HPDE6-E6E7 (cell line): ENCODE results near the gene TMEM120B.

Source experiments
- DNase-seq: peaks from one replicate; pipeline ENCODE4 v3.0.0; 2011; ENCODE audit warnings: missing footprints; ENCODE audit errors: extremely low spot score

The TMEM120B gene

GRCh38 chr12:121804417-121805111 is 92.0 kb downstream of the TMEM120B start:
- DNase-seq = no peak

- no peak for DNase-seq
These were observed 92.8 kb downstream of the TMEM120B start for GRCh38 chr12:121805171-121806008.

DNA sequence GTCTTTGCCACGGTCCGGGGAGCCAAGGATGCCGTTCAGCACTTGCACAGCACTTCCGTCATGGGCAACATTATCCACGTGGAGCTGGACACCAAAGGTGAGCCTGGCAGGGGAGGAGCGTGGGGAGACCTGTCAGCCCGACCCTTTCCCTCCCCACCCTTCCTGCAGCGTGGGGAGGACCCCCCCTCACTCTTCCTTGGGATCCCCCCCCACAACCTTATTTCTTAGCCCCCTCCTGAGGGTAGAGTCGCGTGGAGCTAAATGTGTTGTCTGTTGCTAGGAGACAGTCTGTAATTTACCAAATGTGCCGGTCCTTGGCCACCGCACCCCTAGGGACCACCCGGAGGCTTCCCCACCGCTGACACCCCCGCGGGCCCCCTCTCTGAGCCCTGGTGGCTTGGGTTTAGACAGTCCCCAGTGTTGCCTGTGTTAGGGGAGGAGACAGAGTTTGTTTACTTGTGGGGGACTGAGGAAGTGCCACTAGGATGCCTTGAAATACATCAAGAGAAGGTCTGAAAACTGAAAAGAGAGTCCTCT is 93.5 kb downstream of the TMEM120B start:
- DNase-seq = no peak

DNA sequence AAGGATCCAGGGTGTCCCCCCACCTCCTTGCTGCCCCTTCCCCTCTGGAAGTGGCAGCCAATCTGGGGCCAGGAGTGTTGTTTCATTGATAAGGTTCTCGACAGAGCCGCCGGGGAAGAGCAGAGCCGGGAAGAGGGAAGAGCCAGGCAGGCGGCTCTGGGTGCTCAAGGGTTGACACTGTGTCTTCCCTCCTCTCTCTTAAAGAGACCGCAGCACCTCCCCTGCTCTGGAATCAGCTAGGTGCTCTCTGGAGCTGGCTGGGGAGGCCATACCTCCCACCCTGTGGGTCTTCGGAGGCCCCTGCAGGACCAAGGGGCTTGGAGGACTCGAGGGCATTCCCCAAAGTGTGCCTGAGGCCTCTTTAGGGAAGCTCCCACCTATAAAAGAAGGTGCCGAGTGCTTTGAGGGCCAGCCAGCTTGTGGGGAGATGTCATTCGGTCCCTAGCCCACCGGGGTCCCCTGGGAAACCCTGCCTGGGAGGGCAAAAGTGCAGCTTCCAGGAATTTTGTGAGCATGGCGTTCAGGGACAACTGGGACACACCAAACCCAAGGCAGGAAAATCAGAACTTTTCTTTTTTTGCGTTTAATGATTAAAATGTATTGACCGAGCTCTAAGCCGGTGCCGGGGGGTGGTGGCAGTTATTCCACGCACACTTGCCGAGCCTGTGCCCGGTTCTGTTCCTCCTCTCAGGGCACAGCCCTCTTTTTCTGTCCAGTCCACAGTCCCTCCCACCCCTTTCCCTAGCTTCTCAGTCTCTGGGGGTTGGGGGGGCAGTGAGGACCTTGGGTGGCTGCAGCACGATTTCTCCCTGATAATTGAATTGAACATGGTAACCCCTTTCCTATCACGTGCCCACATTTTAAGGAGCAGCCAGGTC is 94.2 kb downstream of the TMEM120B start:
- DNase-seq = no peak

GRCh38 chr12:121807642-121808347 is 95.2 kb downstream of the TMEM120B start:
- DNase-seq = no peak

- DNase-seq = no peak
These were observed 96.1 kb downstream of the TMEM120B start for GRCh38 chr12:121808623-121809022.

DNA sequence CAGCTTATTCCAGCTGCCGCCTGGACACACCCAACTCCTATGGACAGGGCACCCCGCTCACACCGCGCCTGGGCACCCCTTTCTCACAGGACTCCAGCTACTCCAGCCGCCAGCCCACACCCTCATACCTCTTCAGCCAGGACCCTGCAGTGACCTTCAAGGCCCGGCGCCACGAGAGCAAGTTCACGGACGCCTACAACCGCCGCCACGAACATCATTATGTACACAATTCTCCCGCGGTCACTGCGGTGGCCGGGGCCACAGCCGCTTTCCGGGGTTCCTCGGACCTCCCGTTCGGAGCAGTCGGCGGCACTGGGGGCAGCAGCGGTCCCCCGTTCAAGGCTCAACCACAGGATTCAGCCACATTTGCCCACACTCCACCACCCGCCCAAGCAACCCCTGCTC is 97.2 kb downstream of the TMEM120B start:
- no peak for DNase-seq

DNA sequence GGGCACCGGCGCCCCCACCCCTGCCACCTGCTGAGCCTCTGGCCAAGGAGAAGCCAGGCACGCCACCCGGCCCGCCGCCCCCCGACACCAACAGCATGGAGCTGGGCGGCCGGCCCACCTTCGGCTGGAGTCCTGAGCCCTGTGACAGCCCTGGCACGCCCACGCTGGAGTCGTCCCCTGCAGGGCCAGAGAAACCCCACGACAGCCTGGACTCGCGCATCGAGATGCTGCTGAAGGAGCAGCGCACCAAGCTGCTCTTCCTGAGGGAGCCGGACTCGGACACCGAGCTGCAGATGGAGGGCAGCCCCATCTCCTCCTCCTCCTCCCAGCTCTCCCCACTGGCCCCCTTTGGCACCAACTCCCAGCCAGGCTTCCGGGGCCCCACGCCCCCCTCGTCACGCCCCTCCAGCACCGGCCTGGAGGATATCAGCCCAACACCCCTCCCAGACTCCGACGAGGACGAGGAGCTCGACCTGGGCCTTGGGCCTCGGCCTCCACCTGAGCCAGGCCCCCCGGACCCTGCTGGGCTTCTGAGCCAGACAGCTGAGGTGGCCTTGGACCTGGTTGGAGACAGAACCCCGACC is 97.8 kb downstream of the TMEM120B start:
- no peak for DNase-seq

GRCh38 chr12:121810833-121811433 is 98.4 kb downstream of the TMEM120B start:
- DNase-seq = no peak

DNA sequence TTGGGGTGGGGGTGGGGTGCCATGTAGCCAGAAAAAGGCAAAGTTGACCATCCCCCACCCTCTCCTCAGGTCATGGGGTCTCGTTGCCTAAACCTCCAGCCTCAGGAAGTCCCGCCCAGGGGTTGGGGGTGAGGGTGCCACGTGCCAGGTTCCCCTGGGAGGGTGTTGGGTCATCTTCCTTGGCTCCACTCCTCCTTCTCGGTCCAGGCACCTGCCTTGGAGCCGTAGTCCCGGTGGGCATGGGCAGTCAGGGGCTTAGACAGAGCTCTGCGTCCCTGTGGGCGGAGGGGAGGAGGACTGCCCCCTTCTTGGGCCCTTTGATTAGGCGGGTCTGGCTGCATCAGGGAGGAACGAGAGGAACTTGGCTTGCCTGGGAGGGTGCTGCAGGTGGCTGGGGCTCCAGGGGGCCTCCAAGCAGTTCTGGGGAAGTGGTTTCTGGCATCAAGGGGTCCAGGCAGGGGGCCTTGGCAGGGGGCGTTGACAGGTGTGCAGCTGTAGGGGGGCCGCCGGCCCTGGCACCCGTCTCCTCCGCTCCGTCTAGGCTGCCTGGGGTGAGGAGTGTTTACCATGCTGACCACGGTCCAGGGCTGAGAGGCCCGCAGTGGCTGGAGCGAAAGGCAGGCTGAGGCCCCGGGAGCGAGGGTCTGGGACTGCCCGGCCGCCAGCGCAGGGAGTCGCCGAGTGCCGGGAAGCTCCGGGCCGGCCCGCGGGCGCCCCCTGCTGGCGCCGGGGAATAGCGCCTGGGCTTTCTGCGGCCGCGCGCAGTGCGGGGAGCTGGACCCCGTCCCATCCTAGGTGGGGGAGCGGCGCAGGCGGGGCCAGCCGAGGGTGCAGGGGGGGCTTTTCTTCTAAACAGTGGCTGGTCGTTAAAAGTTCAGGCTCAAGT is 99.1 kb downstream of the TMEM120B start:
- DNase-seq = no peak

- no peak for DNase-seq
These were observed 99.8 kb downstream of the TMEM120B start for GRCh38 chr12:121812320-121812871.

GRCh38 chr12:121812921-121813896 is 100.7 kb downstream of the TMEM120B start:
- no peak for DNase-seq

DNA sequence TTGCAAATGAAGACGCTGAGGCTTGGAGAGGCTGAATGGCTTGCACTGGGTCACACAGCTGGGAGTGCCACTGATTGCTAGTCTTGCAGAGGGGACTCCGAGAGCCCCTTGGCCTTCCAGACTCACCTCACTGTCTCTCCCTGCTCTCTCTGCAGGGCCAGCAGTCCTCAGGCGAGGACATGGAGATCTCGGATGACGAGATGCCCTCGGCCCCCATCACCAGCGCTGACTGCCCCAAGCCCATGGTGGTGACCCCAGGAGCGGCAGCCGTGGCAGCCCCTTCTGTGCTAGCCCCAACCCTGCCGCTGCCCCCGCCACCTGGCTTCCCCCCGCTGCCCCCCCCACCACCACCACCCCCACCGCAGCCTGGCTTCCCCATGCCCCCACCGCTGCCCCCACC is 101.4 kb downstream of the TMEM120B start:
- DNase-seq = no peak

GRCh38 chr12:121814429-121815119 is 102.0 kb downstream of the TMEM120B start:
- DNase-seq = no peak

GRCh38 chr12:121815263-121815662 is 102.7 kb downstream of the TMEM120B start:
- DNase-seq = no peak

DNA sequence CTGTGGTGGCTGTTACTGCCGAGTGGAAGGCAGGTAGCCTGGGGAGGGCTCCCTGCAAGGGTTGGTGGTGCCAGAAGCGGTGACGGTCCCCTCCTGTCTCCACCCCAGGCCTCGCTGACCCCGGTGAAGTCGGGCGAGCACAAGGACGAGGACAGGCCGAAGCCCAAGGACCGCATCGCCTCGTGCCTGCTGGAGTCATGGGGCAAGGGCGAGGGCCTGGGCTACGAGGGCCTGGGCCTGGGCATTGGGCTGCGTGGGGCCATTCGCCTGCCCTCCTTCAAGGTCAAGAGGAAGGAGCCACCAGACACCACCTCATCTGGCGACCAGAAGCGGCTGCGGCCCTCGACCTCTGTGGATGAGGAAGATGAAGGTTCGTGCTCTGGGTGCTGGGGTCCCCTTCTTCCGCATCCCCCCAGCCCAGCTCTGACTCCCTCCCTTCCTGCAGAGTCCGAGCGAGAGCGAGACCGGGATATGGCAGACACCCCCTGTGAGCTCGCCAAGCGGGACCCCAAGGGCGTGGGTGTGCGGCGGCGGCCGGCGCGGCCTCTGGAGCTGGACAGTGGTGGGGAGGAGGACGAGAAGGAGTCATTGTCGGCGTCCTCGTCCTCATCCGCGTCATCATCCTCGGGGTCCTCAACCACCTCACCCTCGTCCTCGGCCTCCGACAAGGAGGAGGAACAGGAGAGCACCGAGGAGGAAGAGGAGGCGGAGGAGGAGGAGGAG is 104.5 kb downstream of the TMEM120B start:
- no peak for DNase-seq

GRCh38 chr12:121817648-121818043 is 105.1 kb downstream of the TMEM120B start:
- DNase-seq = no peak
